Measurements from ENCODE around the gene CPSF3.

- no peak for TF ChIP-seq CTCF (tag by site-specific recombination; IDR thresholded peaks at IDR 0.05)
- no peak for TF ChIP-seq ZNF121 (tag by site-specific recombination; IDR thresholded peaks at IDR 0.05)
- TF ChIP-seq ZNF544 (tag by site-specific recombination; IDR thresholded peaks at IDR 0.05), result no peak
- TF ChIP-seq ZNF639 (tag by site-specific recombination; IDR thresholded peaks at IDR 0.05), result no peak
- TF ChIP-seq ZNF10 (tag by site-specific recombination; IDR thresholded peaks at IDR 0.05), result no peak
- no peak for TF ChIP-seq ZNF707 (tag by site-specific recombination; IDR thresholded peaks at IDR 0.05)
- no peak for TF ChIP-seq PRDM10 (tag by site-specific recombination; IDR thresholded peaks at IDR 0.05)
- TF ChIP-seq ZFP37 (tag by site-specific recombination; IDR thresholded peaks at IDR 0.05), result no peak
- no peak for TF ChIP-seq ZNF747 (tag by site-specific recombination; IDR thresholded peaks at IDR 0.05)
- no peak for TF ChIP-seq ZNF169 (tag by site-specific recombination; IDR thresholded peaks at IDR 0.05)
- no peak for TF ChIP-seq ZNF280C (tag by site-specific recombination; IDR thresholded peaks at IDR 0.05)
- no peak for TF ChIP-seq ZNF473 (tag by site-specific recombination; IDR thresholded peaks at IDR 0.05)
- no peak for TF ChIP-seq SP2 (tag by site-specific recombination; IDR thresholded peaks at IDR 0.05)
- TF ChIP-seq ZBTB44 (tag by site-specific recombination; IDR thresholded peaks at IDR 0.05), result no peak
These were observed 30.3 kb upstream of the CPSF3 start for GRCh38 chr2:9392898-9393765.
